HepG2 (cell line): ENCODE results near the gene COA3. TPM values are rescaled to one million over a fixed set of nuclear protein-coding genes. Genes with fewer than 3 reads are reported as not detected.
A peak's percentile ranks its signal among the peaks of the same experiment; 100 is the strongest.

ENCODE experiments used
- ARHGAP35 ChIP-seq: sonication (generic); formaldehyde crosslinking; IDR thresholded peaks from 2 replicates; pipeline ENCODE4 v1.9.0; 2022; ENCODE audit warnings: mild to moderate bottlenecking, inconsistent platforms, moderate library complexity, missing genetic modification reagents, borderline replicate concordance
- HNRNPK ChIP-seq: fragments of 200-400 bp; formaldehyde crosslinking; IDR thresholded peaks from 2 replicates; pipeline ENCODE4 v1.6.1; 2018; ENCODE audit warnings: low read length, low read depth, moderate library complexity, mild to moderate bottlenecking; ENCODE audit not compliant: poor library complexity, severe bottlenecking
- HNRNPUL1 ChIP-seq: fragments of 200-400 bp; formaldehyde crosslinking; IDR thresholded peaks from 2 replicates; pipeline ENCODE4 v1.6.1; 2017; ENCODE audit warnings: low read depth, mild to moderate bottlenecking, low read length, moderate library complexity
- MAFK ChIP-seq, 2 experiments: IDR thresholded peaks in 1 of 2; conservative IDR thresholded peaks in 1 of 2; 2 replicates each; pipeline ENCODE4 v1.6.1; 2011; ENCODE audit warnings: improper control_type of control experiment in 2 of 2, low read length in 2 of 2
- NFATC3 ChIP-seq: sonication (generic); formaldehyde crosslinking; IDR thresholded peaks from 2 replicates; pipeline ENCODE4 v1.5.1; 2020; ENCODE audit warnings: mild to moderate bottlenecking, missing genetic modification reagents
- NFKB2 ChIP-seq: sonication (generic); formaldehyde crosslinking; IDR thresholded peaks from 2 replicates; pipeline ENCODE4 v1.4.0; 2020; ENCODE audit warnings: missing genetic modification reagents, borderline replicate concordance
- ZBTB14 ChIP-seq: sonication (generic); formaldehyde crosslinking; IDR thresholded peaks from 2 replicates; pipeline ENCODE4 v1.4.0; 2020; ENCODE audit warnings: missing genetic modification reagents
- ZFP90 ChIP-seq: sonication (generic); formaldehyde crosslinking; IDR thresholded peaks from 2 replicates; pipeline ENCODE4 v1.8.0; 2022; ENCODE audit warnings: missing genetic modification reagents, mild to moderate bottlenecking, inconsistent platforms, borderline replicate concordance
- ZMYM3 ChIP-seq: sonication (generic); formaldehyde crosslinking; IDR thresholded peaks from 2 replicates; pipeline ENCODE4 v1.5.1; 2020; ENCODE audit warnings: mild to moderate bottlenecking, missing genetic modification reagents
- ZNF232 ChIP-seq: sonication (generic); formaldehyde crosslinking; IDR thresholded peaks from 2 replicates; pipeline ENCODE4 v1.4.0; 2020; ENCODE audit warnings: missing genetic modification reagents, borderline replicate concordance
- ZNF382 ChIP-seq: sonication (generic); formaldehyde crosslinking; IDR thresholded peaks from 2 replicates; pipeline ENCODE4 v1.5.0; 2020; ENCODE audit warnings: missing genetic modification reagents, mild to moderate bottlenecking, borderline replicate concordance
- ZNF564 ChIP-seq: sonication (generic); formaldehyde crosslinking; IDR thresholded peaks from 2 replicates; pipeline ENCODE4 v1.8.1; 2023; ENCODE audit warnings: mild to moderate bottlenecking, missing genetic modification reagents
- polyA plus RNA-seq, 8 experiments: library from polyadenylated mRNA; depleted of rRNA in 3 of 8; stranded (reverse) in 7 of 8; unstranded in 1 of 8; fragments of >200 nt; fragmentation: Illumina TruSeq in 4 of 8; extraction: Trizol in 4 of 8; gene quantifications; 2 replicates each; pipeline versions ENCODE4 v1.2.1 to v1.2.3, GENCODE V29; 2011 to 2016; ENCODE audit warnings: low read depth in 4 of 8, missing spikeins in 1 of 8, mixed read lengths in 1 of 8; ENCODE audit not compliant: insufficient read depth in 1 of 8
- total RNA-seq, 5 experiments: library from RNA; depleted of rRNA; stranded (reverse); fragments of >200 nt; fragmentation: Illumina TruSeq; extraction: Trizol; gene quantifications; 2 replicates each; pipeline ENCODE4 v1.2.3, GENCODE V29; 2016; ENCODE audit warnings: low read depth in 1 of 5
- TF ChIP-seq, protein P1 (sequence below), 2 experiments: fragments of 450-650 bp in 1 of 2; sonication (generic) in 1 of 2; formaldehyde crosslinking in 1 of 2; IDR thresholded peaks; 2 replicates each; pipeline versions ENCODE4 v1.6.1 to v1.8.0; 2016 to 2022; ENCODE audit warnings: antibody characterized with exemption in 1 of 2, mild to moderate bottlenecking in 1 of 2, missing genetic modification reagents in 1 of 2
- TF ChIP-seq, protein P2 (sequence below): sonication (generic); formaldehyde crosslinking; IDR thresholded peaks from 2 replicates; pipeline ENCODE4 v1.5.1; 2020; ENCODE audit warnings: missing genetic modification reagents, mild to moderate bottlenecking, borderline replicate concordance

The COA3 gene
- total and polyA plus RNA-seq, 2 of the 13 experiments (the other 11 are each of a cell fraction or from before 2014, with no cell fraction given): 133 to 202 TPM

- TF ChIP-seq, protein P1, sequence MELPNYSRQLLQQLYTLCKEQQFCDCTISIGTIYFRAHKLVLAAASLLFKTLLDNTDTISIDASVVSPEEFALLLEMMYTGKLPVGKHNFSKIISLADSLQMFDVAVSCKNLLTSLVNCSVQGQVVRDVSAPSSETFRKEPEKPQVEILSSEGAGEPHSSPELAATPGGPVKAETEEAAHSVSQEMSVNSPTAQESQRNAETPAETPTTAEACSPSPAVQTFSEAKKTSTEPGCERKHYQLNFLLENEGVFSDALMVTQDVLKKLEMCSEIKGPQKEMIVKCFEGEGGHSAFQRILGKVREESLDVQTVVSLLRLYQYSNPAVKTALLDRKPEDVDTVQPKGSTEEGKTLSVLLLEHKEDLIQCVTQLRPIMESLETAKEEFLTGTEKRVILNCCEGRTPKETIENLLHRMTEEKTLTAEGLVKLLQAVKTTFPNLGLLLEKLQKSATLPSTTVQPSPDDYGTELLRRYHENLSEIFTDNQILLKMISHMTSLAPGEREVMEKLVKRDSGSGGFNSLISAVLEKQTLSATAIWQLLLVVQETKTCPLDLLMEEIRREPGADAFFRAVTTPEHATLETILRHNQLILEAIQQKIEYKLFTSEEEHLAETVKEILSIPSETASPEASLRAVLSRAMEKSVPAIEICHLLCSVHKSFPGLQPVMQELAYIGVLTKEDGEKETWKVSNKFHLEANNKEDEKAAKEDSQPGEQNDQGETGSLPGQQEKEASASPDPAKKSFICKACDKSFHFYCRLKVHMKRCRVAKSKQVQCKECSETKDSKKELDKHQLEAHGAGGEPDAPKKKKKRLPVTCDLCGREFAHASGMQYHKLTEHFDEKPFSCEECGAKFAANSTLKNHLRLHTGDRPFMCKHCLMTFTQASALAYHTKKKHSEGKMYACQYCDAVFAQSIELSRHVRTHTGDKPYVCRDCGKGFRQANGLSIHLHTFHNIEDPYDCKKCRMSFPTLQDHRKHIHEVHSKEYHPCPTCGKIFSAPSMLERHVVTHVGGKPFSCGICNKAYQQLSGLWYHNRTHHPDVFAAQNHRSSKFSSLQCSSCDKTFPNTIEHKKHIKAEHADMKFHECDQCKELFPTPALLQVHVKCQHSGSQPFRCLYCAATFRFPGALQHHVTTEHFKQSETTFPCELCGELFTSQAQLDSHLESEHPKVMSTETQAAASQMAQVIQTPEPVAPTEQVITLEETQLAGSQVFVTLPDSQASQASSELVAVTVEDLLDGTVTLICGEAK (IDR thresholded peaks at IDR 0.05): peak; percentile 98
- TF ChIP-seq, protein P1 (CRISPR knock-in tag; IDR thresholded peaks at IDR 0.05): peak; percentile 76; the same call in 1 of the 2 replicates
- peak; percentile 31; the same call in 1 of the 2 replicates for TF ChIP-seq ARHGAP35 (CRISPR knock-in tag)
- TF ChIP-seq, protein P2, sequence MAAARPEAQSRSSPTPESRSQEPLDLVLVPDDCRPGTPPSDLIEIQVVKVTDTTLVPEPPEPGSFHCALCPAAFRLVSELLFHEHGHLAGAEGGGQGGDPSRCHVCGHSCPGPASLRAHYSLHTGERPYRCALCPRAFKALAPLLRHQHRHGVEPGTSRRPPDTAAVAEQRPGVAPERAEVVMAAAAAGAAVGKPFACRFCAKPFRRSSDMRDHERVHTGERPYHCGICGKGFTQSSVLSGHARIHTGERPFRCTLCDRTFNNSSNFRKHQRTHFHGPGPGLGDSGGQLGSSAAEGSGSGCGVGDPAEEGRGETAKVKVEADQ (CRISPR knock-in tag): no peak
- TF ChIP-seq HNRNPK: no peak
- TF ChIP-seq NFKB2 (CRISPR knock-in tag): peak; percentile 89
- TF ChIP-seq ZBTB14 (CRISPR knock-in tag): peak; percentile 40; the same call in 1 of the 2 replicates
- TF ChIP-seq ZFP90 (CRISPR knock-in tag): peak; percentile 98
- no peak for TF ChIP-seq HNRNPUL1
- peak; percentile 79 for TF ChIP-seq ZNF564 (CRISPR knock-in tag)
- TF ChIP-seq ZMYM3 (CRISPR knock-in tag): no peak
- no peak for TF ChIP-seq NFATC3 (CRISPR knock-in tag)
- no peak for TF ChIP-seq MAFK (conservative IDR thresholded peaks at IDR 0.05 in 1 of 2, IDR thresholded peaks at IDR 0.05 in 1 of 2; ENCODE audit: low read length in 2 of 2)
- TF ChIP-seq ZNF382: no peak
- peak; percentile 97 for TF ChIP-seq ZNF232
Observed at GRCh38 chr17:42773290-42774035, 25.0 kb downstream of the COA3 start, which contains the start of gene VPS25 (continued).
